HepG2 (cell line): ENCODE measurements around the gene TSSK3. TPM values are rescaled to one million over a fixed set of nuclear protein-coding genes. Genes with fewer than 3 reads are reported as not detected.
A peak's percentile ranks its signal among the peaks of the same experiment; 100 is the strongest.

Experiments
- ARHGAP35 ChIP-seq: sonication (generic); formaldehyde crosslinking; IDR thresholded peaks from 2 replicates; pipeline ENCODE4 v1.9.0; 2022; ENCODE audit warnings: mild to moderate bottlenecking, inconsistent platforms, moderate library complexity, missing genetic modification reagents, borderline replicate concordance
- CCDC6 ChIP-seq: sonication (generic); formaldehyde crosslinking; IDR thresholded peaks from 2 replicates; pipeline ENCODE4 v1.8.1; 2022; ENCODE audit warnings: mild to moderate bottlenecking, missing genetic modification reagents, moderate library complexity
- FIP1L1 ChIP-seq: fragments of 200-400 bp; formaldehyde crosslinking; IDR thresholded peaks from 2 replicates; pipeline ENCODE4 v1.6.1; 2018; ENCODE audit warnings: low read depth, mild to moderate bottlenecking, low read length, moderate library complexity, borderline replicate concordance; ENCODE audit not compliant: insufficient read depth
- GMEB1 ChIP-seq: sonication (generic); formaldehyde crosslinking; IDR thresholded peaks from 2 replicates; pipeline ENCODE4 v1.5.1; 2020; ENCODE audit warnings: missing genetic modification reagents, mild to moderate bottlenecking, borderline replicate concordance
- HMG20A ChIP-seq: IDR thresholded peaks from 2 replicates; pipeline ENCODE4 v1.6.1; 2016; ENCODE audit warnings: borderline replicate concordance
- MEIS1 ChIP-seq: sonication (generic); formaldehyde crosslinking; IDR thresholded peaks from 2 replicates; pipeline ENCODE4 v1.9.0; 2021; ENCODE audit warnings: mild to moderate bottlenecking, missing genetic modification reagents, moderate library complexity, borderline replicate concordance
- MYNN ChIP-seq: sonication (generic); formaldehyde crosslinking; IDR thresholded peaks from 2 replicates; pipeline ENCODE4 v1.4.0; 2020; ENCODE audit warnings: mild to moderate bottlenecking, low read depth, missing genetic modification reagents
- NCOA2 ChIP-seq: sonication (generic); formaldehyde crosslinking; IDR thresholded peaks from 2 replicates; pipeline ENCODE4 v1.8.0; 2022; ENCODE audit warnings: inconsistent platforms
- NR2F2 ChIP-seq: IDR thresholded peaks from 2 replicates; pipeline ENCODE4 v1.6.1; 2012; ENCODE audit warnings: low read depth, inconsistent platforms, borderline replicate concordance
- PAX8 ChIP-seq: sonication (generic); formaldehyde crosslinking; IDR thresholded peaks from 2 replicates; pipeline ENCODE4 v1.8.0; 2022; ENCODE audit warnings: mild to moderate bottlenecking, missing genetic modification reagents, borderline replicate concordance
- RELA ChIP-seq: sonication (generic); formaldehyde crosslinking; IDR thresholded peaks from 2 replicates; pipeline ENCODE4 v1.4.0; 2020; ENCODE audit warnings: missing genetic modification reagents
- RXRB ChIP-seq: IDR thresholded peaks from 2 replicates; pipeline ENCODE4 v1.6.1; 2016; ENCODE audit warnings: borderline replicate concordance, missing genetic modification reagents, missing compliant biosample characterization
- SAP130 ChIP-seq: IDR thresholded peaks from 2 replicates; pipeline ENCODE4 v1.6.1; 2016; ENCODE audit warnings: low read depth
- SIN3B ChIP-seq: fragments of 150-350 bp; IDR thresholded peaks from 2 replicates; pipeline ENCODE4 v1.6.1; 2014; ENCODE audit warnings: low read length
- SKI ChIP-seq: fragments of 450-650 bp; IDR thresholded peaks from one replicate; pipeline ENCODE4 v1.6.1; 2018; ENCODE audit warnings: mild to moderate bottlenecking; ENCODE audit not compliant: partially characterized antibody
- TRAFD1 ChIP-seq: sonication (generic); formaldehyde crosslinking; IDR thresholded peaks from 2 replicates; pipeline ENCODE4 v1.5.1; 2020; ENCODE audit warnings: missing genetic modification reagents, mild to moderate bottlenecking, borderline replicate concordance
- YEATS4 ChIP-seq: sonication (generic); formaldehyde crosslinking; IDR thresholded peaks from 2 replicates; pipeline ENCODE4 v1.4.0; 2020; ENCODE audit warnings: missing genetic modification reagents, borderline replicate concordance
- ZNF549 ChIP-seq: sonication (generic); formaldehyde crosslinking; IDR thresholded peaks from 2 replicates; pipeline ENCODE4 v1.5.0; 2020; ENCODE audit warnings: missing genetic modification reagents
- ZNF597 ChIP-seq: sonication (generic); formaldehyde crosslinking; IDR thresholded peaks from 2 replicates; pipeline ENCODE4 v1.5.0; 2020; ENCODE audit warnings: missing genetic modification reagents
- ZNF703 ChIP-seq: sonication (generic); formaldehyde crosslinking; IDR thresholded peaks from 2 replicates; pipeline ENCODE4 v1.5.1; 2020; ENCODE audit warnings: missing genetic modification reagents, mild to moderate bottlenecking, moderate library complexity, borderline replicate concordance
- ZNF746 ChIP-seq: sonication (generic); formaldehyde crosslinking; IDR thresholded peaks from 2 replicates; pipeline ENCODE4 v1.8.0; 2022; ENCODE audit warnings: mild to moderate bottlenecking, missing genetic modification reagents
- ZNF788 ChIP-seq: sonication (generic); formaldehyde crosslinking; IDR thresholded peaks from 2 replicates; pipeline ENCODE4 v1.5.0; 2020; ENCODE audit warnings: mild to moderate bottlenecking, missing genetic modification reagents, borderline replicate concordance
- ZNF792 ChIP-seq: IDR thresholded peaks from 2 replicates; pipeline ENCODE4 v1.6.1; 2016
- ZNF891 ChIP-seq: sonication (generic); formaldehyde crosslinking; IDR thresholded peaks from 2 replicates; pipeline ENCODE4 v1.5.0; 2020; ENCODE audit warnings: mild to moderate bottlenecking, missing genetic modification reagents
- polyA plus RNA-seq, 8 experiments: library from polyadenylated mRNA; depleted of rRNA in 3 of 8; stranded (reverse) in 7 of 8; unstranded in 1 of 8; fragments of >200 nt; fragmentation: Illumina TruSeq in 4 of 8; extraction: Trizol in 4 of 8; gene quantifications; 2 replicates each; pipeline versions ENCODE4 v1.2.1 to v1.2.3, GENCODE V29; 2011 to 2016; ENCODE audit warnings: low read depth in 4 of 8, missing spikeins in 1 of 8, mixed read lengths in 1 of 8; ENCODE audit not compliant: insufficient read depth in 1 of 8
- total RNA-seq, 5 experiments: library from RNA; depleted of rRNA; stranded (reverse); fragments of >200 nt; fragmentation: Illumina TruSeq; extraction: Trizol; gene quantifications; 2 replicates each; pipeline ENCODE4 v1.2.3, GENCODE V29; 2016; ENCODE audit warnings: low read depth in 1 of 5

The TSSK3 gene
- total and polyA plus RNA-seq, 2 of the 13 experiments (the other 11 are each of a cell fraction or from before 2014, with no cell fraction given) = 1.0 to 1.1 TPM

- TF ChIP-seq NR2F2 = no peak
- 0 out of 2 replicates have a peak, but pooled peaks have one; percentile 36 for TF ChIP-seq RELA
- no peak for TF ChIP-seq ARHGAP35 (CRISPR knock-in tag)
- no peak for TF ChIP-seq FIP1L1
- peak; percentile 52; the same call in 1 of the 2 replicates for TF ChIP-seq ZNF792
- peak; percentile 75 for TF ChIP-seq SAP130 (CRISPR knock-in tag)
- TF ChIP-seq HMG20A (CRISPR knock-in tag) = peak; percentile 34; the same call in 1 of the 2 replicates
- TF ChIP-seq ZNF597 = no peak
- TF ChIP-seq SKI = no peak
- no peak for TF ChIP-seq ZNF549 (CRISPR knock-in tag)
- TF ChIP-seq ZNF788 (CRISPR knock-in tag) = no peak
- no peak for TF ChIP-seq CCDC6
- TF ChIP-seq YEATS4 (CRISPR knock-in tag) = no peak
- TF ChIP-seq NCOA2 (CRISPR knock-in tag) = 0 out of 2 replicates have a peak, but pooled peaks have one; percentile 14
- no peak for TF ChIP-seq ZNF703 (CRISPR knock-in tag)
- TF ChIP-seq MEIS1 = peak; percentile 89; the same call in 1 of the 2 replicates
- no peak for TF ChIP-seq ZNF891 (CRISPR knock-in tag)
- TF ChIP-seq RXRB (CRISPR knock-in tag) = peak; percentile 53
- no peak for TF ChIP-seq ZNF746 (CRISPR knock-in tag)
- TF ChIP-seq MYNN (CRISPR knock-in tag) = no peak
- TF ChIP-seq GMEB1 (CRISPR knock-in tag) = no peak
- no peak for TF ChIP-seq TRAFD1 (CRISPR knock-in tag)
- TF ChIP-seq PAX8 (CRISPR knock-in tag) = no peak
- TF ChIP-seq SIN3B = no peak
Measured at GRCh38 chr1:32413507-32414185, 51.3 kb downstream of the TSSK3 start (continued).
